Measurements from ENCODE around the gene DYNC1I1.

- TF ChIP-seq EZH2 (conservative IDR thresholded peaks at IDR 0.05; ENCODE audit: low read depth, low read length) = no peak
- TF ChIP-seq, protein P1, sequence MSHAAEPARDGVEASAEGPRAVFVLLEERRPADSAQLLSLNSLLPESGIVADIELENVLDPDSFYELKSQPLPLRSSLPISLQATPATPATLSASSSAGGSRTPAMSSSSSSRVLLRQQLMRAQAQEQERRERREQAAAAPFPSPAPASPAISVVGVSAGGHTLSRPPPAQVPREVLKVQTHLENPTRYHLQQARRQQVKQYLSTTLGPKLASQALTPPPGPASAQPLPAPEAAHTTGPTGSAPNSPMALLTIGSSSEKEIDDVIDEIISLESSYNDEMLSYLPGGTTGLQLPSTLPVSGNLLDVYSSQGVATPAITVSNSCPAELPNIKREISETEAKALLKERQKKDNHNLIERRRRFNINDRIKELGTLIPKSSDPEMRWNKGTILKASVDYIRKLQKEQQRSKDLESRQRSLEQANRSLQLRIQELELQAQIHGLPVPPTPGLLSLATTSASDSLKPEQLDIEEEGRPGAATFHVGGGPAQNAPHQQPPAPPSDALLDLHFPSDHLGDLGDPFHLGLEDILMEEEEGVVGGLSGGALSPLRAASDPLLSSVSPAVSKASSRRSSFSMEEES (CRISPR knock-in tag; IDR thresholded peaks at IDR 0.05) = no peak
- TF ChIP-seq HDAC1 (CRISPR knock-in tag; IDR thresholded peaks at IDR 0.05) = no peak
- no peak for TF ChIP-seq CTCF (CRISPR knock-in tag; IDR thresholded peaks at IDR 0.05)
- no peak for TF ChIP-seq NR2C2 (CRISPR knock-in tag; IDR thresholded peaks at IDR 0.05; ENCODE audit: borderline replicate concordance)
Measured at GRCh38 chr7:96104984-96105383, 332.6 kb downstream of the DYNC1I1 start.

Data from HepG2 (cell line).